Brain microvascular endothelial cell (primary cell): ENCODE data around the gene PTPN14.

ENCODE experiments used
- DNase-seq: peaks from one replicate; pipeline ENCODE4 v3.0.0-alpha.2; 2020
- H3K27ac ChIP-seq: fragments of 250-450 bp; sonication (Bioruptor Pico); 2 replicates; pipeline ENCODE4 v1.5.1; 2020; ENCODE audit warnings: mild to moderate bottlenecking, moderate library complexity
- H3K27me3 ChIP-seq: fragments of 250-450 bp; sonication (Bioruptor Pico); replicated peaks from 2 replicates; pipeline ENCODE4 v1.5.1; 2020; ENCODE audit warnings: mild to moderate bottlenecking
- H3K36me3 ChIP-seq: fragments of 250-450 bp; sonication (Bioruptor Pico); replicated peaks from 2 replicates; pipeline ENCODE4 v1.5.1; 2020; ENCODE audit warnings: mild to moderate bottlenecking
- H3K4me3 ChIP-seq: 2 replicates; pipeline ENCODE4 v1.5.1; 2011; ENCODE audit warnings: low read depth, mild to moderate bottlenecking, control low read depth, low read length, moderate library complexity
- CTCF ChIP-seq: IDR thresholded peaks from 2 replicates; pipeline ENCODE4 v1.5.1; 2011; ENCODE audit warnings: low read depth, mild to moderate bottlenecking, moderate library complexity, low read length, control low read depth, inconsistent platforms; ENCODE audit errors: missing control alignments
- in situ Hi-C: cut with HindIII; loops from 2 replicates; pipeline ENCODE4 v1.10.0; 2017; ENCODE audit warnings: low sequenced_read_pairs, low pct_ligation_motif_present

The PTPN14 gene

GRCh38 chr1:214537872-214538473 lies 13.4 kb downstream of the PTPN14 start:
- Histone ChIP-seq H3K4me3 (no peak overlapping the region), H3K27me3 (no peaks in the 10 kb centered on the region), H3K36me3 (peaks cover 2% of the 10 kb centered on the region), H3K27ac (no peak overlapping the region)
- in situ Hi-C loops, result no loop called here
- TF ChIP-seq CTCF, result no peak
- DNase-seq, result no peak

GRCh38 chr1:214537219-214537618 lies 14.2 kb downstream of the PTPN14 start:
- Histone ChIP-seq H3K36me3 (peaks cover 4% of the 10 kb centered on the region), H3K4me3 (no peak overlapping the region), H3K27ac (no peak overlapping the region), H3K27me3 (no peaks in the 10 kb centered on the region)
- no peak for TF ChIP-seq CTCF
- no peak for DNase-seq
- in situ Hi-C loops, result no loop called here

- H3K4me3 ChIP-seq, result no peak overlapping the region
- no peak for DNase-seq
- no peak overlapping the region for H3K27ac ChIP-seq
- in situ Hi-C loops, result no loop called here
- peaks cover 7% of the 10 kb centered on the region for H3K36me3 ChIP-seq
- no peak for TF ChIP-seq CTCF
- no peaks in the 10 kb centered on the region for H3K27me3 ChIP-seq
Measured at GRCh38 chr1:214532070-214532469, 19.3 kb downstream of the PTPN14 start.

- no peak overlapping the region for H3K27ac ChIP-seq
- no peak for TF ChIP-seq CTCF
- in situ Hi-C loops, result no loop called here
- no peaks in the 10 kb centered on the region for H3K36me3 ChIP-seq
- no peaks in the 10 kb centered on the region for H3K27me3 ChIP-seq
- DNase-seq, result no peak
- H3K4me3 ChIP-seq, result no peak overlapping the region
Measured at GRCh38 chr1:214525535-214526019, 25.8 kb downstream of the PTPN14 start.

GRCh38 chr1:214524824-214525223 lies 26.6 kb downstream of the PTPN14 start:
- Histone ChIP-seq H3K4me3 (no peak overlapping the region), H3K36me3 (no peaks in the 10 kb centered on the region), H3K27ac (no peak overlapping the region), H3K27me3 (no peaks in the 10 kb centered on the region)
- in situ Hi-C loops, result no loop called here
- TF ChIP-seq CTCF, result no peak
- DNase-seq, result no peak
